ENCODE data around the gene CTNND2.

DNA sequence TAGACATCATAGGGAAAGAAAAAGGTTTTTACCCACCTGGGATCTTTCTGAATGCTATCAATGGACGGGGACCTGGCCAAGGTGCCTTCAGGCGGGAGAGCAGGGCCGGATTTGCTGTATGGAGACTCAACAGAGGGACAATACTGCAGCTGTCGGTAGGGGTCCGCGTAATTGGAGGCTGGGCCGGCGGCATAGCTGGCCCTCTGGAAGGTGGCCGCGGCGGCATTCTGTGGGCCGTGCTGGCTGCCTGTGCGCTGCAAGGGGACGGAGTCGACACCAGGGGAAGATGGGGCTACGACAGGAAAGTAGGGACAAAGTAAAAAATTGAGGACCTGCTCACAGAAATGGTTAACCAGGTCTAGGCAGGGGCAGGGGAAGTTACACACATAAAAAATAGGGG lies 557.9 kb downstream of the CTNND2 start:
- TF ChIP-seq YY1 (tag by site-specific recombination; IDR thresholded peaks at IDR 0.05) = no peak
- TF ChIP-seq, protein P1, sequence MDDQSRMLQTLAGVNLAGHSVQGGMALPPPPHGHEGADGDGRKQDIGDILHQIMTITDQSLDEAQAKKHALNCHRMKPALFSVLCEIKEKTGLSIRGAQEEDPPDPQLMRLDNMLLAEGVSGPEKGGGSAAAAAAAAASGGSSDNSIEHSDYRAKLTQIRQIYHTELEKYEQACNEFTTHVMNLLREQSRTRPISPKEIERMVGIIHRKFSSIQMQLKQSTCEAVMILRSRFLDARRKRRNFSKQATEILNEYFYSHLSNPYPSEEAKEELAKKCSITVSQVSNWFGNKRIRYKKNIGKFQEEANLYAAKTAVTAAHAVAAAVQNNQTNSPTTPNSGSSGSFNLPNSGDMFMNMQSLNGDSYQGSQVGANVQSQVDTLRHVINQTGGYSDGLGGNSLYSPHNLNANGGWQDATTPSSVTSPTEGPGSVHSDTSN (CRISPR knock-in tag; IDR thresholded peaks at IDR 0.05) = no peak
